ENCODE data around the gene SLC25A21. TPM values are rescaled to one million over a fixed set of nuclear protein-coding genes. Genes with fewer than 3 reads are reported as not detected.

The SLC25A21 gene
- total RNA-seq, 1 experiment from 2014 or later: 7.1 TPM

DNA sequence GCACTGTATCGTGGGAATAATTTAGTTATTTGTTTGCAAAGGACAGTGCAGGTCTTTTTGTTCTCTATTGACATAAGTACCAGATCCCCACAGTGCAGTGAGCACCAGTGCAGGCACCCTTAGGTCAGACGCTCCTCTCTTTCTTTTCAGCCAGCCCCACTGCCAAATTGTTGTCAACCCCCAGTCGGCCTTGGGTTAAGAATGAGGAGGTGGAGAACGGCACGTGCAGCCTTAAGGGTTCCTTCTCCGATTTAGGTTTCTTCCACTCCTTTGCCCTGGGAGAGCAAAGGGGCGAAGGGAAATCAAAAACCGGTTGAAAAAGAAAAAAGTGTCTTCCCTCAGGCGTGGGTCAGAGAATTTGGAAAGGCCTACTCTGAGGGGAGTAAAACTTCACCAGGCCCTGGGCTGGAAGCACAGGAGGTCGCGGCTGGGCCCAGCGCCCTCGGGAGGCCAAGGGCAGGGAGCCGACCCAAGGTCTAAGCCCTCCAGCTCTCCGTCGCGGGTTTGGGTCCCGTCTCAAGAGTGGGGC is 506.5 kb downstream of the SLC25A21 start:
- peaks cover 27 to 41% of the 10 kb centered on the region in 2 experiments for H3K4me1 Mint-ChIP-seq
- TF ChIP-seq, protein P1, sequence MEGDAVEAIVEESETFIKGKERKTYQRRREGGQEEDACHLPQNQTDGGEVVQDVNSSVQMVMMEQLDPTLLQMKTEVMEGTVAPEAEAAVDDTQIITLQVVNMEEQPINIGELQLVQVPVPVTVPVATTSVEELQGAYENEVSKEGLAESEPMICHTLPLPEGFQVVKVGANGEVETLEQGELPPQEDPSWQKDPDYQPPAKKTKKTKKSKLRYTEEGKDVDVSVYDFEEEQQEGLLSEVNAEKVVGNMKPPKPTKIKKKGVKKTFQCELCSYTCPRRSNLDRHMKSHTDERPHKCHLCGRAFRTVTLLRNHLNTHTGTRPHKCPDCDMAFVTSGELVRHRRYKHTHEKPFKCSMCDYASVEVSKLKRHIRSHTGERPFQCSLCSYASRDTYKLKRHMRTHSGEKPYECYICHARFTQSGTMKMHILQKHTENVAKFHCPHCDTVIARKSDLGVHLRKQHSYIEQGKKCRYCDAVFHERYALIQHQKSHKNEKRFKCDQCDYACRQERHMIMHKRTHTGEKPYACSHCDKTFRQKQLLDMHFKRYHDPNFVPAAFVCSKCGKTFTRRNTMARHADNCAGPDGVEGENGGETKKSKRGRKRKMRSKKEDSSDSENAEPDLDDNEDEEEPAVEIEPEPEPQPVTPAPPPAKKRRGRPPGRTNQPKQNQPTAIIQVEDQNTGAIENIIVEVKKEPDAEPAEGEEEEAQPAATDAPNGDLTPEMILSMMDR (conservative IDR thresholded peaks at IDR 0.05): no peak
- peaks cover 97% of the 10 kb centered on the region for H3K27me3 Mint-ChIP-seq (ENCODE audit: low read depth)
- Histone ChIP-seq H3T11ph (ENCODE audit: low read length) (no peak overlapping the region), H2BK120ac (ENCODE audit: low read depth, low read length, poor library complexity, severe bottlenecking) (no peak overlapping the region), H2BK5ac (ENCODE audit: insufficient read length, low read length) (no peak overlapping the region), H3K27ac (ENCODE audit: insufficient read length, low read depth, low read length) (no peak overlapping the region), H3K23me2 (ENCODE audit: insufficient read length, low read depth, low read length, poor library complexity, severe bottlenecking) (peaks cover 11% of the 10 kb centered on the region), H3K9ac (ENCODE audit: extremely low read depth, insufficient read length, low read length) (no peak overlapping the region), H4K20me1 (ENCODE audit: control insufficient read depth, insufficient read depth, insufficient read length) (no peaks in the 10 kb centered on the region), H3K18ac (ENCODE audit: insufficient read length, low read depth, low read length) (no peak overlapping the region), H2BK12ac (ENCODE audit: insufficient read length, low read depth, low read length) (no peak overlapping the region), H2BK20ac (ENCODE audit: low read depth, low read length, poor library complexity, severe bottlenecking) (no peak overlapping the region), H3K79me2 (ENCODE audit: insufficient read depth, low read length) (no peaks in the 10 kb centered on the region), H2BK15ac (ENCODE audit: low read depth, low read length) (no peak overlapping the region), H4K91ac (ENCODE audit: insufficient read length, low read depth, low read length) (no peak overlapping the region), H3K23ac (ENCODE audit: insufficient read length, low read depth, low read length) (no peak overlapping the region), H4K5ac (ENCODE audit: insufficient read length, low read depth, low read length) (no peak overlapping the region), H3K14ac (ENCODE audit: insufficient read depth, low read length) (no peak overlapping the region), H3K9me3 (ENCODE audit: control insufficient read depth, low read depth, low read length) (no peaks in the 10 kb centered on the region), H2AFZ (ENCODE audit: low read length) (no peak overlapping the region), H2AK5ac (ENCODE audit: insufficient read length, low read length) (no peak overlapping the region), H3K4me1 (ENCODE audit: insufficient read depth, low read length) (no peaks in the 10 kb centered on the region), H3K27me3 (ENCODE audit: insufficient read depth, low read length) (peaks cover 65% of the 10 kb centered on the region), H3K4me2 (ENCODE audit: insufficient read depth, insufficient read length, low read length) (peak overlapping the region; percentile 59), H3K56ac (ENCODE audit: insufficient read length, low read depth, low read length) (no peak overlapping the region), H4K8ac (replicated peaks; ENCODE audit: insufficient read length, low read depth, low read length) (no peak overlapping the region), H3K79me1 (ENCODE audit: insufficient read depth, low read depth, low read length, poor library complexity, severe bottlenecking) (no peaks in the 10 kb centered on the region), H3K4ac (ENCODE audit: low read depth, low read length) (no peak overlapping the region)
- no peaks in the 10 kb centered on the region for H3K36me3 Mint-ChIP-seq (ENCODE audit: insufficient read depth in 1 of 3, low read depth in 3 of 3)
- peak; percentile 31 for DNase-seq
- peaks cover 0 to 15% of the 10 kb centered on the region in 2 experiments; a peak in 3 of 5 replicates for H3K9me3 Mint-ChIP-seq
- peak overlapping the region in 1 of 2 experiments; percentile 82; a peak in 3 of 5 replicates for H3K4me3 Mint-ChIP-seq
- H3K27ac Mint-ChIP-seq: no peak overlapping the region
- no CpG with 5 or more reads among the region's 18 CpGs for WGBS (ENCODE audit: extremely low coverage, insufficient read length, low lambda C conversion rate)

Data from H9 (cell line).